Prostate gland (tissue), 2 donors: ENCODE measurements around the gene ZBED5.

Experiments
- CTCF ChIP-seq, 4 experiments: fragments of 200-600 bp in 2 of 4; fragments of 450-650 bp in 2 of 4; sonication (generic) in 2 of 4; IDR thresholded peaks; 1 replicate in 3 of 4; 2 replicates in 1 of 4; pipeline ENCODE4 v1.5.1; 2016 to 2019; ENCODE audit warnings: antibody characterized with exemption in 4 of 4, mild to moderate bottlenecking in 2 of 4, moderate library complexity in 2 of 4
- POLR2A ChIP-seq: fragments of 450-650 bp; IDR thresholded peaks from one replicate; pipeline ENCODE4 v1.6.1; 2016; ENCODE audit warnings: antibody characterized with exemption, mild to moderate bottlenecking

- no peak for TF ChIP-seq CTCF (IDR thresholded peaks at IDR 0.05)
- TF ChIP-seq POLR2A: no peak
These were observed 38.6 kb upstream of the ZBED5 start for GRCh38 chr11:10896493-10896892.
